Measurements from ENCODE around the gene VSTM2L. TPM values are rescaled to one million over a fixed set of nuclear protein-coding genes. Genes with fewer than 3 reads are reported as not detected.
A peak's percentile ranks its signal among the peaks of the same experiment; 100 is the strongest.

The VSTM2L gene
- total and polyA plus RNA-seq, 2 donors (not counting 3 experiments of a cell fraction or from before 2014, with no cell fraction given), result 0.18 TPM; not detected in 1

DNA sequence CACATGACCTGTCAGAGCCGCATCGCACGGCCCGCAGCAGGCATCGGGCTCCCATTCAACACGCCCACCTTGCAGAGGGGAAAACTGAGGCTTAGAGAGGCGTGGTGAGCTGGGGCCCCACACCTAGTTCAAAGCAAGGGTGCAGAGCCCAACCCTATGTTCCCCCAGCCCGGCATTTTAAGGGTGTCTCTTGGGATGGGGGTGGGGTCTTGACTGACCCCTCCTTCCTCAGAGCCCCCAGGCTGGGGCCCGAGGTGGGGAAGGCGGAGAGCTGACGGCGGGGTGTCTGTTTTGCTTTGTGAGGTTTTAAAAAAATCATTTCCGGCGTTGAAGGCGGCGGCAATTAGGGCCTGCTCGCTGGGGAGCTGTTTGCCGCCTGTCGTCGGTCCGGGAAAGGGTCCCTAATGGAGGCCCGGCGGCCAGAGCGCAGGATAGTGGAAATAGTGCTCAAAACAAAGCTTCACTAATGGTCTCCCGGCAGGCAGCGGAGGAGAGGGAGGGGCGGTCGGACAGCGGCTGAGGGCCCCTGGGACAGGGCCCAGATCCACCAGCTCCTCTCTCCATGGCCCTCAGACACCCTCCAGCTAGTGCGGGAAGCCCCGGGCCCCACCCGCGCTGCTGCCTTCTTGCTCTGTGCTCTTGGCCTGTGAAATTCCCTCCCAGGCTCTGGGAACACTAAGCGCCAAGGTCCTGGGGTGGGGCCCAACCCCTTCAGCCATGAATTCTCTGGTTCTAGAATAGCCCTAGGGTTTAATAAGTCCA is 11.9 kb downstream of the VSTM2L start:
- Histone ChIP-seq H3K36me3 (ENCODE audit: control insufficient read depth in 2 of 2, extremely low read depth in 1 of 2, insufficient read depth in 2 of 2, low read length in 2 of 2) (no peaks in the 10 kb centered on the region), H3K4me3 (replicated peaks in 1 of 3; ENCODE audit: insufficient read depth in 1 of 3, low read depth in 1 of 3, low read length in 3 of 3) (no peak overlapping the region), H3K27me3 (ENCODE audit: control insufficient read depth in 2 of 2, insufficient read depth in 2 of 2, low read length in 2 of 2) (peaks cover 55 to 72% of the 10 kb centered on the region in 2 experiments), H3K9me1 (replicated peaks; ENCODE audit: control insufficient read depth, extremely low read depth, insufficient read depth, low read length) (no peaks in the 10 kb centered on the region), H3K4me2 (ENCODE audit: insufficient read depth, low read length) (no peak overlapping the region), H3K27ac (ENCODE audit: insufficient read depth, low read depth, low read length) (no peak overlapping the region), H3K79me2 (ENCODE audit: control insufficient read depth, insufficient read depth, low read length) (no peaks in the 10 kb centered on the region), H3K9ac (replicated peaks; ENCODE audit: extremely low read depth, insufficient read depth, low read length) (no peak overlapping the region), H4K20me1 (replicated peaks; ENCODE audit: control insufficient read depth, extremely low read depth, insufficient read depth, low read length) (no peaks in the 10 kb centered on the region), H3K4me1 (ENCODE audit: control insufficient read depth, extremely low read depth, insufficient read depth, low read length) (no peaks in the 10 kb centered on the region), H3K9me3 (replicated peaks; ENCODE audit: control insufficient read depth, insufficient read depth, low read length) (no peaks in the 10 kb centered on the region), H2AFZ (ENCODE audit: low read depth, low read length) (peak overlapping the region; percentile 8)
- POLR2A ChIA-PET, result no interaction called here
- no peak for FAIRE-seq
- intact Hi-C loops (cut with micrococcal nuclease), result no loop called here
- no peak for TF ChIP-seq POLR2A (IDR thresholded peaks at IDR 0.05; ENCODE audit: low read depth, low read length)
- peak; percentile 48 for TF ChIP-seq EZH2 (IDR thresholded peaks at IDR 0.05; ENCODE audit: borderline replicate concordance, low read depth, low read length, severe bottlenecking)
- dilution Hi-C loops (cut with MboI; ENCODE audit: extremely low pct_ligation_motif_present, low sequenced_read_pairs), result no loop called here
- CTCF ChIA-PET, result interaction anchor here (0.9 to 1.2 kb wide), 4 partner anchors 10 to 351 kb away, joined by 3 read pairs; no protein-coding TSS in a partner anchor
- DNase-seq (ENCODE audit: low read depth, low spot score), result no peak
- no TSS peak for BruUV-seq (replicated peaks)

DNA sequence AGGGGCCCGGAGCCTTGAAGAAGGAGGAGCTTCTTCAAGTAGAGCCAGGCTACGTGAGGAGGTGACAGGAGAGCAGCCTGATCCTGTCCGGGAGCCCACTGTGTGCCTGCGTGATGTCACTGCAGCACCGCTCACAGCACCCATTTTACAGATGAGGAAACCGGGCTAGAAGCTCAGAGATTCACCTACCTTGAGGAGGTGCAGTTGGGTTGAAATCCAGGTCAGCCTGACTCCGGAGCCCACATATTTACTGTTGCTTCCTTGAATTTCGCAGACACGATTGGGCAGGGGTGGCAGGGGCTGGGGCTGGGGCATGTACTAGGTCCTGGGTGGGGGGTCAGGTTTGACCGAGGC is 12.5 kb downstream of the VSTM2L start:
- peaks cover 55 to 72% of the 10 kb centered on the region in 2 experiments for H3K27me3 ChIP-seq (ENCODE audit: control insufficient read depth in 2 of 2, insufficient read depth in 2 of 2, low read length in 2 of 2)
- CTCF ChIA-PET, result interaction anchor here (0.9 to 1.2 kb wide), 4 partner anchors 9 to 351 kb away, joined by 3 read pairs; no protein-coding TSS in a partner anchor

More for the DNA sequence above, 12.5 kb downstream of the VSTM2L start:
- no peak overlapping the region for H3K27ac ChIP-seq (ENCODE audit: insufficient read depth, low read depth, low read length)
- no peaks in the 10 kb centered on the region for H3K9me1 ChIP-seq (replicated peaks; ENCODE audit: control insufficient read depth, extremely low read depth, insufficient read depth, low read length)
- no peak for DNase-seq (ENCODE audit: low read depth, low spot score)
- dilution Hi-C loops (cut with MboI; ENCODE audit: extremely low pct_ligation_motif_present, low sequenced_read_pairs), result no loop called here
- H3K4me2 ChIP-seq (ENCODE audit: insufficient read depth, low read length), result no peak overlapping the region
- BruUV-seq (replicated peaks), result no TSS peak
- TF ChIP-seq JUN (IDR thresholded peaks at IDR 0.05; ENCODE audit: borderline replicate concordance, insufficient read depth, insufficient read length, low read depth), result no peak
- TF ChIP-seq GATA2 (IDR thresholded peaks at IDR 0.05; ENCODE audit: insufficient read depth, insufficient read length, low read depth, low read length), result no peak
- TF ChIP-seq, protein P1, sequence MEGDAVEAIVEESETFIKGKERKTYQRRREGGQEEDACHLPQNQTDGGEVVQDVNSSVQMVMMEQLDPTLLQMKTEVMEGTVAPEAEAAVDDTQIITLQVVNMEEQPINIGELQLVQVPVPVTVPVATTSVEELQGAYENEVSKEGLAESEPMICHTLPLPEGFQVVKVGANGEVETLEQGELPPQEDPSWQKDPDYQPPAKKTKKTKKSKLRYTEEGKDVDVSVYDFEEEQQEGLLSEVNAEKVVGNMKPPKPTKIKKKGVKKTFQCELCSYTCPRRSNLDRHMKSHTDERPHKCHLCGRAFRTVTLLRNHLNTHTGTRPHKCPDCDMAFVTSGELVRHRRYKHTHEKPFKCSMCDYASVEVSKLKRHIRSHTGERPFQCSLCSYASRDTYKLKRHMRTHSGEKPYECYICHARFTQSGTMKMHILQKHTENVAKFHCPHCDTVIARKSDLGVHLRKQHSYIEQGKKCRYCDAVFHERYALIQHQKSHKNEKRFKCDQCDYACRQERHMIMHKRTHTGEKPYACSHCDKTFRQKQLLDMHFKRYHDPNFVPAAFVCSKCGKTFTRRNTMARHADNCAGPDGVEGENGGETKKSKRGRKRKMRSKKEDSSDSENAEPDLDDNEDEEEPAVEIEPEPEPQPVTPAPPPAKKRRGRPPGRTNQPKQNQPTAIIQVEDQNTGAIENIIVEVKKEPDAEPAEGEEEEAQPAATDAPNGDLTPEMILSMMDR (IDR thresholded peaks at IDR 0.05; ENCODE audit: extremely low read depth in 1 of 2, insufficient read depth in 1 of 2, low read depth in 1 of 2, low read length in 2 of 2), result no peak
- no peaks in the 10 kb centered on the region for H3K9me3 ChIP-seq (replicated peaks; ENCODE audit: control insufficient read depth, insufficient read depth, low read length)
- intact Hi-C loops (cut with micrococcal nuclease), result no loop called here
- no peaks in the 10 kb centered on the region for H4K20me1 ChIP-seq (replicated peaks; ENCODE audit: control insufficient read depth, extremely low read depth, insufficient read depth, low read length)
- no peak for FAIRE-seq
- H3K9ac ChIP-seq (replicated peaks; ENCODE audit: extremely low read depth, insufficient read depth, low read length), result no peak overlapping the region
- no peaks in the 10 kb centered on the region for H3K36me3 ChIP-seq (ENCODE audit: control insufficient read depth in 2 of 2, extremely low read depth in 1 of 2, insufficient read depth in 2 of 2, low read length in 2 of 2)
- H3K4me1 ChIP-seq (ENCODE audit: control insufficient read depth, extremely low read depth, insufficient read depth, low read length), result no peaks in the 10 kb centered on the region
- no peak overlapping the region for H2AFZ ChIP-seq (ENCODE audit: low read depth, low read length)
- POLR2A ChIA-PET, result no interaction called here
- H3K4me3 ChIP-seq (replicated peaks in 1 of 3; ENCODE audit: insufficient read depth in 1 of 3, low read depth in 1 of 3, low read length in 3 of 3), result no peak overlapping the region
- H3K79me2 ChIP-seq (ENCODE audit: control insufficient read depth, insufficient read depth, low read length), result no peaks in the 10 kb centered on the region
